GM18868 (cell line): Measurements from ENCODE around the gene NHS.

Experiments used
- ATAC-seq: cut with Tn5 transposase; IDR thresholded peaks from one replicate; pipeline ENCODE4 v1.9.1; 2021; ENCODE audit warnings: mild to moderate bottlenecking, moderate library complexity; ENCODE audit not compliant: unreplicated experiment

NHS gene

GRCh38 chrX:17707731-17708130 is 332.7 kb downstream of the NHS start:
- no peak for ATAC-seq

DNA sequence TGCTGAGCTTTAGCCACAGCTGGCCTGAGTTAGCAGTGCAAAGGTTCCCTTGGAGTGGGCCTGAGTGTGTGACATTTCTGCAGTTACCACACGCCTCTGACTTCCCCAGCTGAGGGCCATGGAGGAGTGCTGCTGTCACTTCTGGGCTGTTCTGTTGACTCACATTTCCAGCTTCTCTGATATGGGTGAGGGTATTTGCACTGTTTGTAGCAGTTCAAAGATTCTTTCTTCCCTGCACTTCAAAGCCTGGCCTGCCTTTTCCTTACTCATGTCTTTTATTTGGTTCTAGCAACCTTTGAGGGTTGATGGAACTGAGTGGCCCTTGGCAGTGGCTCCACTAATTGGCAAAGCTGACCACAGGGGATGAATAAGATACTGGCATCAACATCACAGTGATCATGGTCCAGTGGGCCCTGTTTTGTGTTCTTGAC is 335.9 kb downstream of the NHS start:
- no peak for ATAC-seq

DNA sequence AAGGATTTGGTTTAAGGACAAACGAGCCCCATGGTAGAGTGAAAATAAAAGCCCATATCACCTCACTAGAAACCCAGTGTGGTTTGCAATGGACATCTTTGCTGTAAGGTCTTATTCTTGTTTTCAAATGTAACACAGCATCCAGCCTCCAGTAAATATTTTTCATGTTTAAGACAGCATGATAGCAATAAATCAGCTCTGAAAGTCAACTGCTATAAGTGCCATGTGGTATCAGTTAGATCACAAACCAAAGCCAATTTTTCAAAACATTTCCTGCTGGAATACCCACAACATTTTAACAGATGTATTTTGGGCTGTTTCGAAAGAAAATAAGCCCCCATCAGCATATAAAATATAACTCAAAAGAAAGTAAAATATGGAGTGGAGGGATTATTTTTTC is 338.3 kb downstream of the NHS start:
- no peak for ATAC-seq

- ATAC-seq, result no peak
Observed at GRCh38 chrX:17718649-17719165, 343.7 kb downstream of the NHS start.

GRCh38 chrX:17719711-17720110 is 344.7 kb downstream of the NHS start:
- ATAC-seq, result no peak

GRCh38 chrX:17721715-17722114 is 346.7 kb downstream of the NHS start:
- no peak for ATAC-seq

GRCh38 chrX:17725181-17725580 is 350.2 kb downstream of the NHS start:
- ATAC-seq, result no peak

- no peak for ATAC-seq
Observed at GRCh38 chrX:17732138-17732783, 357.3 kb downstream of the NHS start.

- ATAC-seq, result no peak
Observed at GRCh38 chrX:17735406-17735805, 360.4 kb downstream of the NHS start.

DNA sequence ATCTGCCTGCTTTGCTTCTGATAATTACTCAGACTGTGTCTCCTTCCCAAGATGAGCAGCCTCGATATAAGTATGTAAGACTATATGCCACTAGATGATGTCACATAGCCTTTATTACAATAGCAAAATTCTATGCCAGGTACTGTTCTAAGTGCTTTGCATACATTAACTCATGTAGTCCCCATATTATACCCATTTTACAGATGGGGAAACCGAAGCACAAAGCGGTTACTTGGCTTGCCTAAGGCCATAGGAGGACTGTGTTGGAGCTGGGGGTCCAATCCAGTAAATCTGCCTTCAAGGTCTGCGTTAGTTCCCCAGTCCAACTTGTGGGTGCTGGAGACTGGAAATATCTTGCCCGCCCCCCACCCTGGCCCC is 361.5 kb downstream of the NHS start:
- no peak for ATAC-seq

DNA sequence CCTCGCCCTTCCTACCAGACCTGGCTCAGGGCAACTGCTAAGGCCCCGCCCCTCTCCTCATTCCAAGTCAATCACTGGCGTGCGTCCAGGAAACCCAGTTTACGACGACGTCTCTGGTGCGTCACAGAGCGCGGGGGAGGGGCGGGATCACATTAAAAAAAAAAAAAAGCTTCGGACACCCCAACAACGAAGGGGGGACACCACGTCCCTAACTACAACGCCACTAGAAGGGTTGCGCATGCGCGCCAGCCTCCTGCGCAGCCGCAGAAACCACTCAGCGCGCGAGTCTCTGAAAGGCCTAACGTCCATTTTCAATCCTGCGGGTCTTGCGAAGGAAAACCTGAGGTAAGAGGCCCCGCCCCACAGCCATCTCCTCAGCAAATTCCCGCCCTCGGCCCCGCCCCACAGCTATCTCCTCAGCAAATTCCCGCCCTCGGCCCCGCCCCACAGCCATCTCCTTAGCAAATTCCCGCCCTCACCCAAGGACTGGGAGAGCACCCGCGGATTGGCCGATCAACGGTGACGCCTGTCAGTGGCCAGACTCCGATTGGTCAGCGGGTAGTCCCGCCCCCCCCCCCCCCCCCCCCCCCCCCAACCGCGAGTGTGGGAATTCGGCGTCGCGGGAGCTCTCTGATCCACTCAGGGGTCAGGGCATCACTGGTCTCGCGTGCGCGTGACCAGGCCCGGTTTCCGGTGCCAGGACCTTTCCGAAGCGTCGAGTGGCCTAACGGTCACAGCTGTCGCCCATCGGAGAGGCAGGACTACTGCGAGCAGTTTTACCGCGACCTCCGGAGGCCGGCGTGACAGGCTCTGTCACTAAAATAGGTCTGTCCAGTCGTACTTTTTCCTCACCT is 362.1 kb downstream of the NHS start, which contains the start of gene SCML1:
TSS of gene SCML1 (plus strand) at position 638 of the 854 bp plus-strand sequence. CDS start 6,694 bp downstream, outside the sequence.
- peak; percentile 79 for ATAC-seq

GRCh38 chrX:17737710-17737985 is 362.6 kb downstream of the NHS start:
- ATAC-seq, result no peak

DNA sequence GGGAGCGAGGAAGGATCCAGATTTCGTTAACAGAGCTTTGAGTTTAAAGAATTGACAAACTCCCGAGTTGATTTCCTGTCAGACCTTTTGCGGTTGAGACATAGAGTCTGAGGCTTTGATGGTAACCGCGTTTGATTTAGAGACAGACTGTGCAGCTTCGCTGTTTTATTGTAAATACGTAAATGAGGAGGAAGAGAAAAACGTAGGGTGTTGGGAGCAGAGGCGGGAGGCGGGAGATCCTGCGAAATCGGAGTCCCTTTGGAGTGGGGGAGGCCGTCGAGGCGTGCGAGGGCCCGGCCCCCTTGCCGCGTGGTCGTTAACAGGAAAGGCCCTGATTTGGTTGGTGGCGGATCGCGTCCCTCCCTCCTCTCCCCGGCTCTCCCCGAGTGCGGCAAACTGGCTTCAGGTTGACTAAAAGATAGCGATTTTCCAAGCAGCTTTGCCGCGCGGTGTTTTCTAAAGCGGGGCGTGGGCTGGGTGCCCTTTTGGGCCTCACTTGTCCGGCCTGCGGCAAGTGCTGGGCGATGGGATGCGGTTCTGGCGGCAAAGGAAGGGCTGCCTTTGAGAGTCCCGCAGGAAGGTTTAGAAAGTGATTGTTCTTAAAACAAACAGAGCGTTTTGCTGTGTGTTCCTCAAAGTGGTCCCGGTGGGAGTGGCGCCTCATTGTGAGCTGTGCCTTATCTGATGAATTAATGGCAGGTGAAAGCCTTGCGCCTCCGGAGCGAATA is 363.1 kb downstream of the NHS start:
- no peak for ATAC-seq

- no peak for ATAC-seq
Observed at GRCh38 chrX:17738737-17739535, 363.9 kb downstream of the NHS start.

DNA sequence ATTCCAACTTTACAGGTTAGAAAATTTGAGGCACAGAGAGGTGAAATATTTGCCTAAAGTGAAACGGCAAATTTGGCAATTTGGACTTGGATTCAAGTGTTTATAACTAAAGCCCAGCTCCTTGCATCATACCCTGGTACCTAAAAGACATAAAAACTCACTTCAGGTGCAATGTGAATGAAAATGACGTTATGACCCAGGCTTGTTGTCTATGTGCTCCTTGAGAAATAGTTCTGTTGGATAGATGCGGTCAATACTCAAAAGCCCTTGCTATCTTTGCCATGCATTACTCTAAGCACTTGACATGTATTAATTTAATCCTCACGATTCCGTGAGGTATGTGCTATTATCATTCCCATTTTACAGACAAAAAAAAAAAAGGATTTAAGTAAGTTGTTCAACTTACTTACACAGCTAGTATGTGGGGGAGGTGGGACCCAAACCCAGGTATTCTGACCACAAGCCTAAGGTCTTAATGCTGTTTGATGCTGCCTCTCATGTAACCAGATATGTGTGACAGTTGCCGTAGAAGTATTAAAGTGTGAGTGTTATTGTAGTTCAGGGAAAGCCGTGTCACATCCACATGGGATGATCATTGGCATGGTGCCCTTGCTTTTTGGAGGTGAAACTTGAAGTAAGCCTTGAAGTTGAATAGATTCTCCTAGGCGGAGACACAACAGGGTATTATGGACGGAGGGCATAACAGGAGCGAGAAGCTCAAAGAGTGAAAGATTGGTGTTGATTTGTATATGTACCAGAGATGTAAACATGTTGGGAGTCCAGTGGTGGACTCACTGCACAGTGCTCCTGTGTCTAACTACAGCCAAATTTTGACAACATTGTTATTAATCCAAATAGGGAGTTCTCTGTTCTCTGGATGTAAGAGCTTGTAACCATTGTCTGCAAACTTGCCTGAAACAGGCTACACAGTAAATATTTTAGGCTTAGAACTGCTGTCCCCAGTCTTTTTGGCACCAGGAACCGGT is 365.4 kb downstream of the NHS start:
- ATAC-seq, result no peak

GRCh38 chrX:17741123-17741511 is 366.1 kb downstream of the NHS start:
- no peak for ATAC-seq

DNA sequence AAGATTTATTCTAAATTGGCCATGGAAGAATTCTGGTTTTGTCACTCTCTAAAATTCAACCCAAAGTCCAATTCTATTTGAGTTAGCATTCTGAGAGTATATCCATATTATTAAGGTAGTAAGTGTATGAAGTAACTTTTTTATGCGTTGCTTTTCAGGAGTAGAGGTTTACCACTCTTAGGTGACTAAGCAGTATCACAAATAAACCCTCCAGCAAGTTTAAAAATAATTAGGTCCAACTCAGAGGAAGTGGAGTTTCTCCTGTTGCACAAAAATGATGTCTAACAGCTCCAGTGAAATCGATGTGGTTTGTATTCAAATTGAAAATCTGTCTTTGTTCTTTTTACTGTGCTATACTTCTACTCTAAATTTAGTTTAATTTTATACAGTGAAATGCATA is 368.9 kb downstream of the NHS start:
- ATAC-seq, result no peak

DNA sequence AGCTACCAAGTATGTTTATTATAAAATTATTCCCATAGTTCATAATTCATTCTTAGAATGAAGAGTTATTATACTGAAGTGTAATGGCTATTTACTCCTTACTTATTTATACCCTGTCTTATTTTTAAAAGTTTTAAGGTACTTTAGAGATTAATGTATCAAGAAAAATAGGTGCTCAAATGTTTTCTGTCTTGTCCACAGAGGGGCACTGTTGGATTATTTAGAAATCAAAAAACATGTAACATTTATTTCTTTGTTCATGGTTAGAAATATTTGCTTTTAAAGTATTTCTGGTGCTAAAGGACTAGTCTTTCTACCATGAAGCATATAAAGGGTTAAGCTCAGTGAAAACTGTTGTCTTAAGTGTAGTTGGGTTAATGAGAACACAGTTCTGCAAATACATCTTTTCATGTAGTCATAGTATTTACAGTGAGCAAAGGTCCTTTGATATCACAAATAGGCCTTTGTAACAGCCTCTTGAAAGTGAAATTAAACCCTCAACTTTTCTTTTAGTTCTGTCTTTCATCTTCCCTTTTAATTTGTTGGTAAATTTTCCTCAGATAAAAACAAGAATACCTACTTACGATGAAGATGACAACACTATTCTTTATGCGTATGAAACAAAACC is 370.0 kb downstream of the NHS start:
- no peak for ATAC-seq

DNA sequence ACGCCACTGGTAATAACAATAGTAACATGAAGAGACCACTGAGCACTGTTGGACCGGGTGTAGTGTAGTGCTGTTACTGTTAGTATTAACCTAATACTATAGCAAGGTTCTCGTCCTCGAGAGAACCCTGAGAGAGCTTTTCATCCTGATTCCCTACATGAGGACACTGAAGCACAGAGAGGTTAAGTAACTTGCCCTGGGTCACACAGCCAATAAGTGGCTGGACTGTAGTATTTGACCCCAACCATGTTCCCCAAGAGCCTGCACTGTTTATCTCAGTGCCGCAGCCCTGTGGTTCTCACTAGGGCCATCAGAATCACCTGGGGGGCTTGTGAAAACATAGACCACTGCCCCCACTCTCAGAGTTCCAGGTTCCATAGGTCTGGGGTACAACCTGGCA is 372.7 kb downstream of the NHS start:
- no peak for ATAC-seq
